LNCaP clone FGC (cell line): ENCODE data around the gene ZNF738.

Source experiments
- DNase-seq: peaks from one replicate; pipeline ENCODE4 v3.0.0-alpha.2; 2011; ENCODE audit warnings: low read depth
- H3K4me3 ChIP-seq: 2 replicates; pipeline ENCODE4 v1.5.1; 2011; ENCODE audit warnings: mild to moderate bottlenecking, low read depth, low read length, control low read depth
- CTCF ChIP-seq: IDR thresholded peaks from 2 replicates; pipeline ENCODE4 v1.5.1; 2012; ENCODE audit warnings: mild to moderate bottlenecking; ENCODE audit not compliant: control insufficient read depth, insufficient read depth; ENCODE audit errors: extremely low read depth

The ZNF738 gene

GRCh38 chr19:21362291-21362690 lies 3.5 kb downstream of the ZNF738 start:
- DNase-seq, result no peak
- no peak overlapping the region for H3K4me3 ChIP-seq
- no peak for TF ChIP-seq CTCF

GRCh38 chr19:21383980-21384582 lies 25.3 kb downstream of the ZNF738 start:
- H3K4me3 ChIP-seq, result no peak overlapping the region
- TF ChIP-seq CTCF, result no peak
- DNase-seq, result no peak

GRCh38 chr19:21396121-21396520 lies 37.3 kb downstream of the ZNF738 start:
- DNase-seq, result no peak
- H3K4me3 ChIP-seq, result no peak overlapping the region
- no peak for TF ChIP-seq CTCF

- DNase-seq, result peak; percentile 93
- H3K4me3 ChIP-seq, result peak within 1 kb of the TSS; percentile 92
- no peak for TF ChIP-seq CTCF
These were observed 38.2 kb downstream of the ZNF738 start, which contains the start of gene ZNF493 for GRCh38 chr19:21396893-21397572. Gene ZNF493 (plus strand): TSS chr19:21397133. CDS start chr19:21397238, 105 bp downstream.

GRCh38 chr19:21398851-21399250 lies 40.1 kb downstream of the ZNF738 start:
- no peak for TF ChIP-seq CTCF
- DNase-seq, result no peak
- H3K4me3 ChIP-seq, result no peak overlapping the region

GRCh38 chr19:21402303-21402985 lies 43.6 kb downstream of the ZNF738 start:
- DNase-seq, result no peak
- TF ChIP-seq CTCF, result no peak
- no peak overlapping the region for H3K4me3 ChIP-seq
